DND-41 (cell line): ENCODE measurements around the gene HGFAC.

Experiments
- ATAC-seq: fragments of 200-7000 bp; cut with Tn5 transposase; 3 replicates; pipeline ENCODE4 v1.9.1; 2021; ENCODE audit warnings: low read depth; ENCODE audit not compliant: insufficient read depth
- DNase-seq: peaks from one replicate; pipeline ENCODE4 v3.0.0-alpha.2; 2020
- H2AFZ ChIP-seq: 2 replicates; pipeline ENCODE4 v1.6.0; 2012; ENCODE audit warnings: low read depth, low read length
- H3K27ac ChIP-seq: 2 replicates; pipeline ENCODE4 v1.5.1; 2012; ENCODE audit warnings: low read length, inconsistent platforms
- H3K27me3 ChIP-seq: fragments of 200-600 bp; sonication (generic); 2 replicates; pipeline ENCODE4 v1.6.0; 2012; ENCODE audit warnings: low read length, mild to moderate bottlenecking, inconsistent platforms; ENCODE audit not compliant: insufficient read depth, poor library complexity
- H3K36me3 ChIP-seq: 2 replicates; pipeline ENCODE4 v1.5.1; 2012; ENCODE audit warnings: low read length, inconsistent platforms; ENCODE audit not compliant: insufficient read depth
- H3K4me1 ChIP-seq: 2 replicates; pipeline ENCODE4 v1.5.1; 2012; ENCODE audit warnings: mild to moderate bottlenecking, low read length; ENCODE audit not compliant: insufficient read depth
- H3K4me2 ChIP-seq: 2 replicates; pipeline ENCODE4 v1.6.0; 2012; ENCODE audit warnings: mild to moderate bottlenecking, moderate library complexity, low read length, inconsistent platforms; ENCODE audit not compliant: insufficient read depth
- H3K4me3 ChIP-seq, 2 experiments: fragments of 200-600 bp in 1 of 2; shearing (Covaris generic) in 1 of 2; 2 replicates each; pipeline ENCODE4 v1.5.1; 2012 to 2016; ENCODE audit warnings: inconsistent platforms in 2 of 2, low read length in 2 of 2, mild to moderate bottlenecking in 2 of 2, low read depth in 1 of 2, moderate library complexity in 1 of 2
- H3K79me2 ChIP-seq: 2 replicates; pipeline ENCODE4 v1.6.0; 2012; ENCODE audit warnings: low read length, inconsistent platforms; ENCODE audit not compliant: insufficient read depth
- H3K9ac ChIP-seq: 2 replicates; pipeline ENCODE4 v1.6.0; 2012; ENCODE audit warnings: low read depth, mild to moderate bottlenecking, inconsistent platforms, low read length, moderate library complexity
- H3K9me3 ChIP-seq: 2 replicates; pipeline ENCODE4 v1.5.1; 2012; ENCODE audit warnings: low read length, moderate library complexity, mild to moderate bottlenecking, inconsistent platforms; ENCODE audit not compliant: insufficient read depth, severe bottlenecking
- H4K20me1 ChIP-seq: 2 replicates; pipeline ENCODE4 v1.6.0; 2012; ENCODE audit warnings: low read length; ENCODE audit not compliant: insufficient read depth
- EZH2 ChIP-seq: IDR thresholded peaks from 3 replicates; pipeline ENCODE4 v1.6.1; 2012; ENCODE audit warnings: borderline replicate concordance, low read depth, mild to moderate bottlenecking, moderate library complexity, low read length, inconsistent platforms; ENCODE audit not compliant: severe bottlenecking
- TF ChIP-seq, protein P1 (sequence below): IDR thresholded peaks from 2 replicates; pipeline ENCODE4 v1.5.1; 2012; ENCODE audit warnings: borderline replicate concordance, low read length, moderate library complexity, mild to moderate bottlenecking; ENCODE audit not compliant: poor library complexity, severe bottlenecking; ENCODE audit errors: extremely low read depth

Gene HGFAC

GRCh38 chr4:3482707-3483106 lies 40.9 kb downstream of the HGFAC start:
- TF ChIP-seq, protein P1, sequence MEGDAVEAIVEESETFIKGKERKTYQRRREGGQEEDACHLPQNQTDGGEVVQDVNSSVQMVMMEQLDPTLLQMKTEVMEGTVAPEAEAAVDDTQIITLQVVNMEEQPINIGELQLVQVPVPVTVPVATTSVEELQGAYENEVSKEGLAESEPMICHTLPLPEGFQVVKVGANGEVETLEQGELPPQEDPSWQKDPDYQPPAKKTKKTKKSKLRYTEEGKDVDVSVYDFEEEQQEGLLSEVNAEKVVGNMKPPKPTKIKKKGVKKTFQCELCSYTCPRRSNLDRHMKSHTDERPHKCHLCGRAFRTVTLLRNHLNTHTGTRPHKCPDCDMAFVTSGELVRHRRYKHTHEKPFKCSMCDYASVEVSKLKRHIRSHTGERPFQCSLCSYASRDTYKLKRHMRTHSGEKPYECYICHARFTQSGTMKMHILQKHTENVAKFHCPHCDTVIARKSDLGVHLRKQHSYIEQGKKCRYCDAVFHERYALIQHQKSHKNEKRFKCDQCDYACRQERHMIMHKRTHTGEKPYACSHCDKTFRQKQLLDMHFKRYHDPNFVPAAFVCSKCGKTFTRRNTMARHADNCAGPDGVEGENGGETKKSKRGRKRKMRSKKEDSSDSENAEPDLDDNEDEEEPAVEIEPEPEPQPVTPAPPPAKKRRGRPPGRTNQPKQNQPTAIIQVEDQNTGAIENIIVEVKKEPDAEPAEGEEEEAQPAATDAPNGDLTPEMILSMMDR = no peak
- no peak for TF ChIP-seq EZH2
- Histone ChIP-seq H3K27me3 (no peaks in the 10 kb centered on the region), H3K36me3 (no peaks in the 10 kb centered on the region), H3K4me2 (no peak overlapping the region), H3K9ac (no peak overlapping the region), H3K4me1 (no peaks in the 10 kb centered on the region), H3K79me2 (no peaks in the 10 kb centered on the region), H4K20me1 (peaks cover 24% of the 10 kb centered on the region), H3K27ac (no peak overlapping the region), H3K9me3 (no peaks in the 10 kb centered on the region), H3K4me3 (no peak overlapping the region), H2AFZ (no peak overlapping the region)
- DNase-seq (no peak), ATAC-seq (no peak)

- Histone ChIP-seq H3K27ac (no peak overlapping the region), H3K4me2 (no peak overlapping the region), H3K79me2 (no peaks in the 10 kb centered on the region), H3K4me1 (no peaks in the 10 kb centered on the region), H3K4me3 (no peak overlapping the region), H3K36me3 (no peaks in the 10 kb centered on the region), H3K9ac (no peak overlapping the region), H3K27me3 (no peaks in the 10 kb centered on the region), H3K9me3 (no peaks in the 10 kb centered on the region), H2AFZ (no peak overlapping the region), H4K20me1 (peaks cover 30% of the 10 kb centered on the region)
- no peak for TF ChIP-seq EZH2
- TF ChIP-seq, protein P1 = no peak
- ATAC-seq (no peak), DNase-seq (no peak)
Observed at GRCh38 chr4:3483471-3483921, 41.7 kb downstream of the HGFAC start.

DNA sequence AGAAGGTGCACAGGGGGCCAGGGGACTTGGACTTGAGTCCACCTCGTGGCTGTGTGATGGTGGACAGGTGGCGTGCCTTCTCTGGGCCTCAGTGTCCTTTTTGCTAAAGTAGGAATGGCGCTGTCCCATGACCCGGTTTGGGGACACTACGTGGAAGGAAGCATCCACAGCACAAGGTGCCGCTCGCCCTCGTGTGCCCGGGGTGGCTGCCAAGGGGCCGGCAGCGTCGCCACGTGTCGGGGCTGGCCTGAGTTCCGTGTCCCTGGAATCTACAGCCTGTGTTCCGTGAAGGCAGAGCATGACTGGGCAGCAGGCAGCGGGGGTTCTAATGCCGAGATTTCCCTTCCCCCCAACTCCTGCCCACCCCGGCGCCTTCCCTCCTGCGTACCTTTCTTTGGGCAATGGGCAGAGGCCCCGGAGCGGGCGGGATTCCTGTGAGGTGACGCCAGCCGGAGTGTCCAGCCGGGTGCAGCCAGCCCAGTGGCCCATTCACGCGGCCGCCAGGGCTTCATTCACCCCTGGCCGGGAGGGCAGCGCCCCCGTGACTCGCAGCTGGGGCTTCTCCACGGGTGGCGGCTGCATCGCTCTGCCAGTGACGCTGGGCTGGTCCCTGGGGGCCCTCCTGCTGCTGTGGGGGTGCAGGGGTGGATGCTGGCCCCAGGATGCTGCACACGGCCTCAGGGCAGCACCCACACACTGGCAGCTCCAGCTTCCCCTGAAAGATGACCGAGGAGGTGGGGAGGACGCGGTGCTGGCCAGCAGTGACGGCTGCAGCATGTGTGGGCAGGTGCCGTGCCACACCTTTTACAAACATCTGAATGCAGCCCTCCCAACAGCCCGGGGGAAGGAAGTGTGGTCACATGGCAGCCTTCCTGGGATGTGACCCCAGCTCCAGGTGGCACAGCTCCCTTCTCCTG lies 42.5 kb downstream of the HGFAC start:
- no peaks in the 10 kb centered on the region for H3K36me3 ChIP-seq
- H3K27me3 ChIP-seq = no peaks in the 10 kb centered on the region
- DNase-seq = no peak
- H4K20me1 ChIP-seq = peaks cover 35% of the 10 kb centered on the region
- no peaks in the 10 kb centered on the region for H3K4me1 ChIP-seq
- no peak for ATAC-seq
- TF ChIP-seq EZH2 = no peak
- no peaks in the 10 kb centered on the region for H3K9me3 ChIP-seq
- no peak overlapping the region for H3K4me3 ChIP-seq
- no peak overlapping the region for H2AFZ ChIP-seq
- no peak overlapping the region for H3K4me2 ChIP-seq
- H3K9ac ChIP-seq = no peak overlapping the region
- H3K79me2 ChIP-seq = no peaks in the 10 kb centered on the region
- H3K27ac ChIP-seq = no peak overlapping the region

GRCh38 chr4:3485011-3485791 lies 43.4 kb downstream of the HGFAC start:
- Histone ChIP-seq H3K36me3 (no peaks in the 10 kb centered on the region), H3K4me2 (no peak overlapping the region), H3K27me3 (no peaks in the 10 kb centered on the region), H4K20me1 (peaks cover 35% of the 10 kb centered on the region), H3K4me3 (no peak overlapping the region), H3K79me2 (no peaks in the 10 kb centered on the region), H3K4me1 (no peaks in the 10 kb centered on the region), H2AFZ (no peak overlapping the region), H3K9me3 (no peaks in the 10 kb centered on the region), H3K27ac (no peak overlapping the region), H3K9ac (no peak overlapping the region)
- no peak for TF ChIP-seq EZH2
- TF ChIP-seq, protein P1 = no peak
- DNase-seq (no peak), ATAC-seq (no peak)
